SKM-1 treated with dmso at 0.1 percent for 144 hours (cell line): ENCODE results near the gene LTO1.
"Not testable (repeated sequence)": the region's sequence is repeated elsewhere in the genome, so short reads cannot be mapped to it uniquely, and the experiment has no call there.

Experiments used
- DNase-seq: peaks from one replicate; lab custom pipeline; 2025; ENCODE audit not compliant: unreplicated experiment; lab: John Stamatoyannopoulos, UW

The LTO1 gene

DNA sequence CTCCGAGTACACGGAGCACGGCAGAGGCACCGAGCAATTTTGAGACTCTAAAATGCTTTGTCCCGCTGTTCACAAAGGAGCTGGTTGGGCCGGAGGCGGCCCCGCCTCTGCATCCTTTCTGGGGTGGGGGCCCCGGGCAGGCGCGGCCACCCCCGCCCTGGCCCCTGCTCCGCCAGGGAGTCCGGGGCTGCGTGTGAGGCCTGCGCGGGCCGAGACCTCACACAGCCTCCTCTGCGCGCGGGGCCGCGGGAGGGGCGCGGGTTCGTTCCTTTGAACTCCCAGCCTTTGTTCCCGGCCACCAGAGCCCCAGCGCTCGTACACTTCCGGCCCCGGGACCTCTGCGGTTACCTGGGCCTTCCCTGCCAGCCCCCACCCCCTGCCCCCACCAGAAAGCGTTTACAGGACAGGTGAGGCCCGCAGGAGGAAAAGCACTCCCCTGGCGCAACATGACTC, 27.1 kb upstream of the LTO1 start:
- no peak for DNase-seq

DNA sequence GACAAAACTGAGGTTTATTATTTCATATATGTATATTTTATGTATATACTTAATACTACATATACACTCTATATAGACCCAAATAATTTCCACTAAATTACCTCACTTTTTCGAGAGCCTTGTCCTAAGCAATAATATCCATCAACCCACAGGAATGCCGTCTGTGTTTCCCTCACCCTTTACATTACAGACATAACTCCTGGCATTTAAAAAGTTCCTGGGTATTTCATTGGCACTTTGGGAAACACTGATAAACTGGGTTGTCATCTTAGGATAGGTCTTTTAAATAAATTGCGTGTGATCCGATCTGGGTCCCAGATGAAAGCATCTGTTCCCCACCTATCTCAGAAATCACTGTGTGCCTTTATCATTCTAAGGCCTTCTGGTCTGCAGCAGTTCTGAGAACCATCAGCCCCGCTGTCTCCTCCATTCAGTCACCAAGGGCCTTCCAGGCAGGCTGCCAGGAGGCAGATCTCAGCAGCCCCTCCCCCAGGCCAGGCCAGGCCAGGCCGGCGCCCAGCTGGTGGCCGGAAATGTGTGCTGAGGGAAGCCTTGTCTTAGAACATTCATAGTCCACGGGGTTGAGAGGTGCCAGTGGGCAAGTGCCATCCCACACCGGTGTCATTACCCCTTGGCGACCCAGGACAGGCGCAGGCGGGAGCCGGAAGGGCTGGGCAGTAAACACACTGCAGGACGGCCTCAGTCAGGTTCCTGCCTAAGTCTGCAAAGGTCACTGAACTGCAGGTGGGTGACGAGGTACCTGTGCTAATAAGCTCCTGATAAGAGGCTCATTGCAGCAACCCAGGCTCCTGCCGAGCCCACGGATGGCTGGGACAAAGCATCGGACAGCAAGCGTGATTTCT, 25.4 kb upstream of the LTO1 start:
- no peak for DNase-seq

DNA sequence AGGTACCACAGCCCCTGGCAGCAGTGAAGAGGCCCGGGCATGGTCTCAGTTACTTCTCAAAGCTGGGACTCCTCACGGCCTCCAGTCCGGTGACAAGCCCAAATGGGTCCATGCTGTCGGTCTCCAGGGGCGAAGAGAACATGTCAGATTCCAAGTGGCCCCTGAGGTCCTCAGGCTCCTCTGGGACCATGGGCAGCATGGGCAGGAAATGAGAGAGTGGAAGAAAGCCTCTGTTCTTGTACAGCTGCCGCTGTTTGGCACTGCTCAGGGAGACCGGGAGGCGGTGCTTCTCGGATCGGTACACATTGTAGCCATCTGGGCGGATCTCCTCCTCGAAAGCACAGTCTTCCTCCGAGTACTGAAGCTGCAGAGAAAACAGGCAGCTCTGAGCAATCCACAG, 24.1 kb upstream of the LTO1 start:
- DNase-seq, result no peak

DNA sequence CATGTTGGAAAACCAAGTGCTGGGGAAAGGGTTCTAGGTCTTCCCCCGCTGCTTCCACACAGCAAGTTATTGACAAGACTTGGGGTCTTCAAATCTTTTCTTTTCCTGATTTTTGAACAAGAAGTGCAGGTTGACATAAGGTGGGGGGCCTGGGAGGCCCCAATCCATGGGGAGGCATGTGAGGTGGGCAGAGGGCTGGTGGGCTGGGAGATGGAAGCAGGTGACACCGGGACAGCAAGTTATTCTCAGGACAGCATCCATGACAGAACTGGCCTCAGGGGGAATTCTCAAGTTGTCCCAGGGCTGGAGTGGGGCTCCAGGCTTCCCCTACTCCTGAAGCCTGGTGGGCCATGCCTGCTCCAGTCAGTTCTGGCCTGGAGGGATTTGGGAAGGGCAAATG, 23.2 kb upstream of the LTO1 start:
- no peak for DNase-seq

DNA sequence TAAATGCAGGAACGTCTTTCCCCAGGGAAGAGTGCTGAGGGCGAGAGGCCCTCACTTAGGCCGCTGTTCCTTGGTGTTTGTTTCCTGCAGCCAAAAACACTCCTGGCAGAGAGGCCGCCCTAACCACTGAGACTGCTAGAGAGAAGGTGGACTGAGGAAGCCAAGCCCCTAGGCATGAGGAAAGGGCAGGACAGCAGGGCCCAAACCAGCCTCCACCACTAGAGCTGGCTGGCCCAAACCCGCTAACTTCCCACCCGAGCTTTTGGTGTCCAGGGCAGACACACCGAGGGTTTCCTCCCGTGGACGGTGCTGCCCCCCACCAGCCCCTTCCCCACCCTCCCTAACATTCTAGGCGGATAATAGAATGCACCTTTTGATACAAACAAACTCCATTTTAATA, 22.7 kb upstream of the LTO1 start:
- no peak for DNase-seq

DNA sequence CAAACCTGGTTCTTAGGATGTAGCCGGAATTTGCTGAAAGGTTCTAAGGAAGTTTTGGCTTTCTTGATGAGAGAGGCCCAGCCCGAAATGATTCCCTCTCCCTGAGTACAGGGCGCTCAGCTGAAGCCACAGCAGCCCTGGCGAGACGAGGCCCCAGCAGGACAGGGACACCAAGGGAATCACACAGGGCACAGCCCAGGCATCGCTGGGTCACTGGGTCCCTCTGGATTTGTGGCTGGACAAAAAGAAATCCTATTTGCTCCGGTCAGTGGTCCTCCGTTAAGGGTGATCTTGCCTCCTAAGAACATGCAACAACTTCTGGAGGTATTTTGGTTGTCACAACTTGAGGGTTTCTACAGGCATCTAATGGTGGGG, 22.3 kb upstream of the LTO1 start:
- DNase-seq, result no peak

DNA sequence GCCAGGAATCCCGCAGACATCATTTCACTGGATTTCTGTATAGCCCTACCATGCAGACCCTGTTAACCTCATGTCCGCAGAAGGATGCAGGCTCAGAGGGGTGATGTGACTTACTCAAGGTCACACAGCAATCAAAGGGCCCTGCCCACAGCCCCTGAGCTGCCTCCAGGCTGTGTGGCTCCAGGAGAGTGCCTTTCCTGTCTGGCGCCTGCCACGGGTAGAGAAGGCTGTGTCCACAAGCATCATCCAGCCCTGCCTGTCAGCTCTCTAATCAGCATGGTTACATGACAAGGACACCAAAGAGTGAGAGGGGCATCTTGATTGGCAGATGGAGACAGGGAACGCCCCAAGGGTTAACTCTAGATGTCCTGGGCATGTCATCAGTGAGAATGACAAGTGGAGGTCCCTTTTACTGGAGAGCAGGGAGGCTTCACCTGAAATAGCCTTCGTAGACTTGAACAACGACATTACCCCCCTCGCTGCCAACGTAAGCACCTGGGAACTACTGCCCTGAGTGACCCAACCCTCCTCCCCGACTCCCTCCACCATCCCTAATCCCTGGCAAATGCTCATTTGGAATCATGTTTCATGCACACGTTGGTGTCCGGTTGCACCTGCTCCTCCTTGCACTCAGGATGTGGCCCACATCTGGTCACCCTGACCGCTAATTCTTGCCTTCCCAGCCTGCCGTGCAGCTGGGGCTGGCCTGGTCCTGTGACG, 21.8 kb upstream of the LTO1 start:
- no peak for DNase-seq

DNA sequence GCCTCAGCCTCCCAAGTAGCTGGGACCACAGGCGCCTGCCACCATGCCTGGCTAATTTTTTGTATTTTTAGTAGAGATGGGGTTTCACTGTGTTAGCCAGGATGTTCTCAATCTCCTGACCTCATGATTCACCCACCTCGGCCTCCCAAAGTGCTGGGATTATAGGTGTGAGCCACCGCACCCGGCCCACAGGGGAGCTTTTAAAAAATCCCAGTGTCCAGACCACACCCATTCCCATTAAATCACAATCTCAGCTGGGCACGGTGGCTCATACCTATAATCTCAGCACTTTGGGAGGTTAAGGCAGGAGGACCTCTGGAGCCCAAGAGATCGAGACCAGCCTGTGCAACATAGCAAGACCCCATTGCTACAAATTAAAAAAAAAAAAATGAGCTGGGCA, 20.8 kb upstream of the LTO1 start:
- DNase-seq, result not testable (repeated sequence)

DNA sequence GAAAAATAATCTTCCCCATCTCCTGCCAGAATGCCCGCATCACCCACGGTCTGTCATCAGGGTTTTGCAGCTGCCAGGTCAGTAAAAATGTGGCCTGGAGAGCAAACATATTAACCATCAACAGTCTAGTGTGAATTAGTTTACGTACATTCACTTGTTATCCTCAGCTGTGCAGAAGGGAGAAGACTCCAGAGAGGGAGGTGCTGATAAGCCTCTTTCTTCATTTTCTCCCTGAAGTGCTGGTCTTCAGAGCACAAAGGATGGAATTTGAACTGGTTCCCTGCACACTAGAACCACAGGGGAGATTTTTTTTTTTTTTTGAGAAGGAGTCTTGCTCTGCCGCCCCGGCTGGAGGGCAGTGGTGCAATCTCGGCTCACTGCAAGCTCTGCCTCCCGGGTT, 20.4 kb upstream of the LTO1 start:
- DNase-seq, result no peak

DNA sequence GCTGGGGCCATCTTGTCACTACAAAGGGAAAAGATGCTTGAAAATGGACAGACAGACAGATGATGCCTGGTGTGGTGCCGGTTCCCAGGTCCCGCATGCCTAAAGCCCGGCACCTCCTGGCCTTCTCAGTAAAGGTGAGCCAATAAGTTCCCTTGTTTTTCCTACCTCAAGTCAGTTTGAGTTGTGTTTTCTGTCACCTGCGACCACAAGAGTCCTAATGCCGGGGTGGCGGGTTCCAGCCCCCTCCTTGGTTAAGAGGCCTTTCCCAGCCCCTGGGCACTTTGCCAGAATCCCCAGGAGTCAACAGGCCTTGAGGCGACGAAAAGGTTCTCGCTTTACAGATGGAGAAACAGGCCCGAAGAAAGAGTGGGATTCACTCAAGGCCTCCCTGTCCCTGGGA, 19.6 kb upstream of the LTO1 start:
- DNase-seq, result no peak

DNA sequence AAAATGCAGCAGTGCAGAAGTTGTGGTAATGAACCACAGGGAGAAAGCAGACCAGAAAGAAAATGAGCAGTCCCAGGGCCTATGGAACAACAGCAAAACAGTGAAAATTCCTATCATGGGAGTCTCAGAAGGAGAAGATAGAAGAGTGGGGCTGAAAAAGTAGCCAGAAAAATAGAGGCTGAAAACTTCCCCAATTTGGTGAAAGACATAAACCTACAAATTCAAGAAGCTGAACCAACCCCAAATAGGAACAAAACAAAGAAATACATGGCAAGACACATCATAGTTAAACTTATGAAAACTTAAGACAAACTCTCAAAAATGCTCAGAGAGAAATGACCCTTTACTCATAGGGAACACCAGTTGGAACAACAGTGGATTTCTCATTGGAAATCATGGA, 17.3 kb upstream of the LTO1 start:
- DNase-seq, result no peak

DNA sequence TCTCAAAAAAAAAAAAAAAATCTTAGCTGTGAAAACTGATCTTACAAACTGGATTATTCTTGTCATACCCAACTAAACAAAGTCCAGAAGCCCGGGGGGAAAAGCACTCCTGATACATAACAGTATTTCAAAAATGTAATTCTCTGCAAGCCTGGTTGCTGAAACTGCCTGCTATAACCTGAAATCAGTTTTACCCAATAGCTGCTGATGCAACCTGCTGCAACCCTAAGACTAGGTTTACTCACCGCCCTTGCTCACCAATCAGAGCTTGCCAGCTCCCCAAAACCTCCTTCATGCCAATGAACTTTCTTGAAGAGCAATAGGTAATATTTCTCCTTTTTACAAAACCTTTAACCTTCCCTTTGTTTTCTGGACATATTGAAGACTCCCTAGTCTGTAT, 16.3 kb upstream of the LTO1 start:
- DNase-seq, result no peak

DNA sequence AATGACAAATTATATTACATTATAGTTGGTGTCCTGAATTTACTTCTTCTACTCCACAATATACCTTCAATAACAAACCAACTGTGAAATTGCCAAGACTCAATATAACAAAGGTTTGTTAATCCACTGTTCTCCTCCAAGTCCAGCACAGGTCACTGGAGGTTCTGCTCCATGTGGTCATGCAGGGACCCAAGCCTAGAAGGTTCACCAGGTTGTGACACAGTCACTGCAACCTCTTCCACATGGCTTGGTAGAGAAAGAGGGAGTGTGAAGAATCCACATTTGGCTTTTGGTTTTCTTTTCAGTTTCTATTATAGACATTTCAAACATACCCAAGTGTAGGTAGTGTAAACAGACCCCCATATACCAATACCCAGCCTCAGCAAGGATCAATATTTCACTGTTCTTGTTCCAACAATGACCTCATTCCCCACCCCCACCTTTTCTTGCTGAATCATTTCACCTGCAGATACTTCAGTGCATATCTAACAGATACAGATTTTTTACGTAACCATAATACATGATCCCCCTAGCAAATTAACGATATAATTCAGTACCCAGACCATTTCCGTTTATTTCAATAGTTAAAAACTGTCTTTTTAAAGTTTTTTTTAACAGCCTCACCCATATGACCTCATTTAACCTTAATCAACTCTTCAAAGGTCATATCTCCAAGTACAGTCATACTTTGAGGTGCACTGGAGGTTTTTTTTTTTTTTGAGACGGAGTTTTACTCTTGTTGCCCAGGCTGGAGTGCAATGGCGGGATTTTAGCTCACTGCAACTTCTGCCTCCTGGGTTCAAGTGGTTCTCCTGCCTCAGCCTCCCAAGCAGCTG, 14.5 kb upstream of the LTO1 start:
- DNase-seq, result no peak

DNA sequence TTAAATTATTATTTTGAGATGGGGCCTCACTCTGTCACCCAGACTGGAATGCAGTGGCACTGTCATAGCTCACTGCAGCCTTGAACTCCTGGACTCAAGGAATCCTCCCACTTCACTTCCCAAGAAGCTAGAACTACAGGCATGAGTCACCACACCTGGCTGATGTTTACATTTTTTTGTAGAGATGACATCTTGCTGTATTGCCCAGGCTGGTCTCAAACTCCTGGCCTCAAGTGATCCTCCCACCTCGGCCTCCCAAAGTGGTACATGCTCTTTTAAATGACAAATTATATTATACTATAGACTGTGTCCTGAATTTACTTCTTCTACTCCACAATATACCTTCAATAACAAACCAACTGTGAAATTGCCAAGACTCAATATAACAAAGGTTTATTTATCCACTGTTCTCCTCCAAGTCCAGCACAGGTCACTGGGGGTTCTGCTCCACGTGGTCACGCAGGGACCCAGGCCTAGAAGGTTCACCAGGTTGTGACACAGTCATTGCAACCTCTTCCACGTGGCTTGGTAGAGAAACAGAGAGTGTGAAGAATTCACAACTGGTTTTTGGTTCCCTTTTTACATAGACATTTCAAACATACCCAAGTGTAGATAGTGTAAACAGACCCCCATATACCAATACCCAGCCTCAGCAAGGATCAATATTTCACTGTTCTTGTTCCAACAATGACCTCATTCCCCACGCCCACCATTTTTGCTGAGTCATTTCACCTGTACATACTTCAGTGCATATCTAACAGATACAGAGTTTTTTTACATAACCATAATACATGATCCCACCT, 13.0 kb upstream of the LTO1 start:
- not testable (repeated sequence) for DNase-seq

DNA sequence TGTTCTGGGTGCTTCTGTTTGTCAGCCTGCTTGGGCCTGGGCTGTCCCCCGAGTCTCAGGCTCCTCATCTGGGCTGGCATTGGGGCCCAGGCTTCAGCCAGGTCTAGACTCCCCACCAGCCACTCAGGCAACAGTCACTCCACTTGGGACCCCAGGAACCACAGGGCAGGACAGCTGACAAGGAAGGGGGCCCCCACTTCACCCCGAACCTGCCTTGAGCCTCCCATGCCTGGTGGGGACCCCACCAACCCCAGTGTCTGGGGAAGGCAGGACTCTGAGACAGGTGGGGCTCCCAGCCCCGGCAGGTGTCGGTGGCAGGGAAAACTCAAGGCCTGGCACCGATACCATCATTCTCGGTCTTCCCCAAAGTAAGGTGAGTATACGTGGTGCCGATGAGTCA, 11.7 kb upstream of the LTO1 start:
- no peak for DNase-seq

DNA sequence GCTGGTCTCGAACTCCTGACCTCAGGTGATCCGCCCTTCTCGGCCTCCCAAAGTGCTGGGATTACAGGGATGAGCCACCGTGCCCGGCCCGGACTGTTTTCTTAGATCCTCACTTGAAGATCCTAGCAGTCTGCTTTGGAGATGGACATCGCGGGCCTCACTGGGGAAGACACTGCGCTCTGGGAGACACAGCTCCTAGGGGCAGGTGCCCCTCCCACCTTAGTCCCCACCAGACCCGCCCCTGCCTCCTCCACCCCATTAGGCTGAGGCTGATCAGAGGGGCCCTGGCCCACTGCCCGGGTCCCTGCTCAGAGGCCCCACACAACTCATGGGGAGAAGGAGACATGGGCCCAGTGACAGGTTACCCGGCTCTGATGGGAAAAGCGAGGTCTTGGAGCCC, 11.3 kb upstream of the LTO1 start:
- no peak for DNase-seq

DNA sequence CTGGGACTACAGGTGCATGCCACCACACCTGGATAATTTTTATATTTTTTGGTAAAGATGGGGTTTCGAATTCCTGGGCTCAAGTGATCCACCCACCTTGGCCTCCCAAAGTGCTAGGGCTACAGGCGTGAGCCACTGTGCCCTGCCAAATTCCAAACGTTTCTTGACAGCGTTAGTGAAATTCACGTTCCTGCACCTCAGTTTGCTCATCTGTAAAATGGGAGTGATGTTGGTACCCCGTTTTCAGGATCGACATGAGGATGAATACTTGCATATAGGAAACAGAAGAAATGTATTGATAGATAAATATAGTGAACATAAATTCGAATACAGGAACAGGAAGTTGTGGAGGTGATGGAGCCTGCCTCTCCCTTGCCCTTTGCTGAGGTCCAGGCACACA, 10.2 kb upstream of the LTO1 start:
- DNase-seq, result no peak

DNA sequence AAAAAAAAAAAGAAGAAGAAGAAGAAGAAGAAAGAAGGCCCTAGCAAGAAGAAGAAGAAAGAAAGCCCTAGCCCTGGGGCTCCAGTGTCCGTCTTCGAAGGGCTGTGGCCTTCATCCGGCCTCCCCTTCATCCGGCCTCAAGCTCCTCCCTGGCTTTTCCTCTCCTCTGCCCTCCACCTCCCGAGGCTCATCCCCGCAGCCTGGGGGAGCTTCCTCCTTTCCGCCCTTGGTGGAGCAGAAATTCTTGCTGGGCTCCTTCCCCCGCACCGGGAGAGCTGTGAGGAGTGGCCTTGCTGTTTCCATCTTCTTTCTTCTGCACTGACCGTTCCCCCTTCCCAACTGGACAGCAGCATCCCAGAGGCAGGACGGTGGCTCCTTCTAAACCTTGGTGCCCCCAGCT, 9.5 kb upstream of the LTO1 start:
- no peak for DNase-seq

DNA sequence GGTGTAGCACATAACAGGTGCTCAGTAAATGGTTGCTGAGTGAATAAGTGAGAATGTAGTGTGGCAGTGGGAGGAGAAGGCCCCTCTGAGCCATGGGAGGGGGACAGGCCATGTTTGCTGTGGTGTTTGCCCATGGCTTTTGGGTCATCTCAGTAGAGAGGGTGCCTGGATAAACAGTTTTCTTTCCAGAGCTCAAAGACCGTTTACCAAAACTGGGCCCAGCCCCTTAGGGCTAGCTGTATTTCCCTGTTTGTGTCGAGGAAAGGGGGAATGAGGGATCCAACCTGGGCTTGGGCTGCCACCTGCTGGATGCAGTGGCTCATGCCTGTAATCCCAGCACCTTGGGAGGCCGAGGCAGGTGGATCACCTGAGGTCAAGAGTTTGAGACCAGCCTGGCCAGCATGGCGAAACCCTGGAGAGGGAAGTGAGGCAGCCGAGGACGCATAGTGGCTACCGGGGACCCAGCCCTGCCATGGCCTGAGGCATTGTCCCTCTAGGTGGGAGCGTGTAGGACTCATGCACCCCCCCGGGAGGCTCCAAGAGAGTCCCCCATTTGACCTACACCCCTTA, 8.7 kb upstream of the LTO1 start:
- no peak for DNase-seq

DNA sequence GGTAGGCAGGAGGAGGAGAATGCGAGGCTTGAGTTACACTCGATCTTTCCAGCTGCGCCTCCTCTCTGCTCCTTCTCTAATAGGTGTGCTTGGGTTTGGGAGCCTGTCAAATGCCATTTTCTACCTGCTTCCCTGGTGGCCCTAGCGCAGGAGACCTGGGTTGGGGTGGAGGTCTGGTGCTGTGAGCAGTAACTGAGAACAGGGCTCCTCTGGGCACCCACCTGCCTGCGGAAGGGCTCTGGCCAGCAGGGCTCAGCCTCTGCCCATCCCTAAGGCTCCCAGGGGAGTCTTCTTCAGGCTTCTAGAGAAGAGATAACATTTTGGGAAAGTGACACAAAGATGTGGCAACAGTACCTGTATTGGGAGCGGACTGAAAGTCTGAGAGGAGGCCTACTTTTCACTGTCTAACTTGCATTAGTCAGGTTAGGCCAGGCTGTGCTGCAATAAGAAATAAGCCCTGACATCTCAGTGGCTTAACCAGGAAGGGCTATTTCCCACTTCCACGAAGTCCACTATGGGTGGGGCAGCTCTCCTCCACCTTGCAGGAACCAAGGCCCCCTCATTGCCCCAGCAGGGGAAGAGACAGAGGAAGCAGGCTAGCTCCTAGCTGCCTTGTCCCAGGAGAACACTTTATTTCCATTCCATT, 7.7 kb upstream of the LTO1 start:
- no peak for DNase-seq
